SK-N-SH (cell line): ENCODE results near the gene CBX7. TPM values are rescaled to one million over a fixed set of nuclear protein-coding genes. Genes with fewer than 3 reads are reported as not detected.
"Not testable (repeated sequence)": the region's sequence is repeated elsewhere in the genome, so short reads cannot be mapped to it uniquely, and the experiment has no call there.

ENCODE experiments used
- CTCF ChIA-PET: fragments of 300-600, 350-600 bp; formaldehyde crosslinking; extraction: SDS; loops from one replicate; lab custom pipeline; 2021; lab: Yijun Ruan, JAX
- POLR2A ChIA-PET: fragments of 350-600 bp; sonication (Branson Sonifier 250); formaldehyde crosslinking; extraction: SDS; loops from one replicate; lab custom pipeline; 2020; ENCODE audit warnings: antibody characterized with exemption, inconsistent platforms; lab: Yijun Ruan, JAX
- DNase-seq: peaks from one replicate; pipeline ENCODE4 v3.0.0; 2012
- H2AFZ ChIP-seq: fragments of 200-600 bp; sonication (generic); 2 replicates; pipeline ENCODE4 v1.8.1; 2016; ENCODE audit warnings: antibody characterized with exemption, mild to moderate bottlenecking, low read depth
- H3F3A ChIP-seq: fragments of 200-600 bp; sonication (generic); replicated peaks from 2 replicates; pipeline ENCODE3; 2016; ENCODE audit warnings: antibody characterized with exemption, mild to moderate bottlenecking; ENCODE audit not compliant: insufficient read depth
- H3K27ac ChIP-seq, 2 experiments: fragments of 200-500 bp in 1 of 2; fragments of 200-600 bp in 1 of 2; sonication (Bioruptor generic) in 1 of 2; sonication (generic), shearing (Covaris generic) in 1 of 2; 2 replicates each; pipeline versions ENCODE4 v1.5.1 to v1.6.1; 2014 to 2016; ENCODE audit warnings: low read depth in 2 of 2, inconsistent platforms in 1 of 2, low read length in 1 of 2, mild to moderate bottlenecking in 1 of 2, mixed read lengths in 1 of 2
- H3K27me3 ChIP-seq: fragments of 200-600 bp; sonication (generic), shearing (Covaris generic); 2 replicates; pipeline ENCODE4 v1.6.1; 2016; ENCODE audit warnings: mixed run types; ENCODE audit not compliant: insufficient read depth
- H3K36me3 ChIP-seq, 2 experiments: fragments of 200-500 bp in 1 of 2; fragments of 200-600 bp in 1 of 2; sonication (Bioruptor generic) in 1 of 2; sonication (generic) in 1 of 2; replicated peaks in 1 of 2; 2 replicates each; pipeline versions ENCODE3 to v1.5.1; 2014 to 2016; ENCODE audit warnings: low read length in 1 of 2, mild to moderate bottlenecking in 1 of 2; ENCODE audit not compliant: insufficient read depth in 2 of 2, control insufficient read depth in 1 of 2
- H3K4me1 ChIP-seq, 2 experiments: fragments of 200-500 bp in 1 of 2; fragments of 200-600 bp in 1 of 2; sonication (Bioruptor generic) in 1 of 2; sonication (generic), shearing (Covaris generic) in 1 of 2; 2 replicates each; pipeline versions ENCODE4 v1.5.1 to v1.6.1; 2014 to 2016; ENCODE audit warnings: low read depth in 1 of 2, low read length in 1 of 2, mixed run types in 1 of 2; ENCODE audit not compliant: insufficient read depth in 2 of 2, control insufficient read depth in 1 of 2
- H3K4me2 ChIP-seq: fragments of 200-600 bp; sonication (generic), shearing (Covaris generic); 2 replicates; pipeline ENCODE4 v1.6.1; 2017; ENCODE audit warnings: mixed run types
- H3K4me3 ChIP-seq, 2 experiments: fragments of 200-500 bp in 1 of 2; fragments of 200-600 bp in 1 of 2; sonication (Bioruptor generic) in 1 of 2; sonication (generic), shearing (Covaris generic) in 1 of 2; 2 replicates each; pipeline versions ENCODE4 v1.5.1 to v1.8.1; 2014 to 2016; ENCODE audit warnings: low read depth in 2 of 2, inconsistent platforms in 1 of 2, low read length in 1 of 2, mild to moderate bottlenecking in 1 of 2, mixed read lengths in 1 of 2, moderate library complexity in 1 of 2
- H3K79me2 ChIP-seq: fragments of 200-600 bp; sonication (generic); 2 replicates; pipeline ENCODE4 v1.8.1; 2017; ENCODE audit warnings: mild to moderate bottlenecking; ENCODE audit not compliant: insufficient read depth
- H3K9ac ChIP-seq: fragments of 200-600 bp; sonication (generic); 2 replicates; pipeline ENCODE4 v1.6.1; 2017; ENCODE audit warnings: mixed run types
- H3K9me2 ChIP-seq: fragments of 200-600 bp; sonication (generic); 2 replicates; pipeline ENCODE4 v1.6.1; 2017; ENCODE audit warnings: mixed run types
- H3K9me3 ChIP-seq: fragments of 200-600 bp; sonication (generic); 2 replicates; pipeline ENCODE4 v1.6.1; 2017; ENCODE audit warnings: mixed run types, mild to moderate bottlenecking, moderate library complexity
- H4K20me1 ChIP-seq: fragments of 200-600 bp; sonication (generic); 2 replicates; pipeline ENCODE4 v1.6.1; 2017; ENCODE audit warnings: mild to moderate bottlenecking, mixed run types; ENCODE audit not compliant: insufficient read depth
- ELF1 ChIP-seq: IDR thresholded peaks from 2 replicates; pipeline ENCODE4 v1.4.0; 2012
- FOSL2 ChIP-seq: IDR thresholded peaks from 2 replicates; pipeline ENCODE4 v1.4.0; 2012; ENCODE audit warnings: low read depth, mild to moderate bottlenecking, moderate library complexity, borderline replicate concordance
- FOXJ3 ChIP-seq: sonication (generic); formaldehyde crosslinking; IDR thresholded peaks from 2 replicates; pipeline ENCODE4 v1.5.1; 2020; ENCODE audit warnings: mild to moderate bottlenecking, missing genetic modification reagents
- FOXM1 ChIP-seq: IDR thresholded peaks from 2 replicates; pipeline ENCODE4 v1.4.0; 2012; ENCODE audit warnings: low read depth, mild to moderate bottlenecking
- JUND ChIP-seq: IDR thresholded peaks from 2 replicates; pipeline ENCODE4 v1.4.0; 2012
- NRF1 ChIP-seq: IDR thresholded peaks from 2 replicates; pipeline ENCODE4 v1.6.1; 2012; ENCODE audit warnings: low read depth, mild to moderate bottlenecking, low read length
- RAD21 ChIP-seq: IDR thresholded peaks from 2 replicates; pipeline ENCODE4 v1.6.1; 2012; ENCODE audit warnings: mild to moderate bottlenecking, low read length
- TCF12 ChIP-seq: IDR thresholded peaks from 2 replicates; pipeline ENCODE4 v1.4.0; 2012
- TEAD4 ChIP-seq: IDR thresholded peaks from 2 replicates; pipeline ENCODE4 v1.4.0; 2012; ENCODE audit warnings: mild to moderate bottlenecking, borderline replicate concordance; ENCODE audit not compliant: insufficient read depth
- WGBS: methylation state at CpG from one replicate; pipeline ENCODE4 v1.1.6; 2017; ENCODE audit warnings: low lambda C conversion rate; 5-methylcytosine and 5-hydroxymethylcytosine counted together
- polyA plus RNA-seq, 3 experiments: library from polyadenylated mRNA; depleted of rRNA; stranded (reverse); fragments of >200 nt; gene quantifications; 2 replicates each; pipeline ENCODE4 v1.2.3, GENCODE V29; 2012
- TF ChIP-seq, protein P1 (sequence below): IDR thresholded peaks from 2 replicates; pipeline ENCODE4 v1.4.0; 2012; ENCODE audit warnings: low read depth
- TF ChIP-seq, protein P2 (sequence below): fragments of 150-350 bp; IDR thresholded peaks from 2 replicates; pipeline ENCODE4 v1.6.1; 2016; ENCODE audit warnings: mild to moderate bottlenecking, low read depth, low read length
- TF ChIP-seq, protein P3 (sequence below): fragments of 150-350 bp; IDR thresholded peaks from 2 replicates; pipeline ENCODE4 v1.6.1; 2017; ENCODE audit warnings: antibody characterized with exemption, low read length, low read depth, borderline replicate concordance
- TF ChIP-seq, protein P4 (sequence below): IDR thresholded peaks from 2 replicates; pipeline ENCODE4 v1.6.1; 2012; ENCODE audit warnings: mild to moderate bottlenecking, low read depth, low read length, moderate library complexity

The CBX7 gene
- polyA plus RNA-seq, 1 of the 3 experiments (the other 2 are of a cell fraction): 2.3 TPM

DNA sequence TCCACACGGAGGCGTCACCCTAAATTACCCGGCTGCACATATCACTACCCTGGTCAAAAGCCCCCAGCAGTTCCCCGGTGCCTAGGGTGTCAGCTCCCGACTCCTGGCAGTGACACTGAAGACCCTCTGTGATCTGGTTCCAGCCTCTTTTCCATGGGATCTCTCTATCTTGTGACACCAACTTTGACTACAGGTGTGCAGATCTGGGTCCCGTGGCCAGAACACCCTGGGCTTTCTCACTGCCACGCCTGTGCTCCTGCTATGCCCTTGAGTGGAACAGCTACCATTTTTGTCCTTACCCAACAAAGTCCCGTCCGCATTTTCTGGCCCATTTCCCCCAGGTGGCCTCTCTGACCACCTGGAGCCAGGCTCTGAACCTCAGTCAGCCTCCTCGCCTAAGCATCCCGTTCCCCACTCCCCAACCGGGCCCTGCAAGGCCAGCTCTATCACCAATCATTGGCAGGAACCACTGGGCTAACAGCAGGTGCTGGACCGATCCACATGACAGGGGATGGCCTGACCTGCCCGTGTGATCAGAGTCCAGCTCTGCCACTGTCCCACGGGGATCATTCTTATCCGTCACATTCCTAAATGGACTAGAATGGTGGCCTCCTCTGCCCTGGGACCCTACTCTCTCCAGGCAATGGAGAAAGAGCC is 20.7 kb upstream of the CBX7 start:
- ChIA-PET POLR2A (no interaction called here), CTCF (interaction anchor here (0.8 to 1.5 kb wide), 3 partner anchors 127 to 1047 kb away, joined by 3 to 8 read pairs (median 4); no protein-coding TSS in a partner anchor)
- Histone ChIP-seq H3F3A (peaks cover 4% of the 10 kb centered on the region), H3K4me1 (peaks cover 4 to 9% of the 10 kb centered on the region in 2 experiments; a peak in 2 of 4 replicates), H3K27ac (no peak overlapping the region), H2AFZ (no peak overlapping the region), H3K79me2 (no peaks in the 10 kb centered on the region), H3K4me3 (no peak overlapping the region), H3K36me3 (no peaks in the 10 kb centered on the region), H3K4me2 (no peak overlapping the region), H3K9me3 (no peaks in the 10 kb centered on the region), H3K27me3 (no peaks in the 10 kb centered on the region), H3K9me2 (no peaks in the 10 kb centered on the region), H4K20me1 (no peaks in the 10 kb centered on the region), H3K9ac (no peak overlapping the region)
- WGBS: 77% methylated on average over 5 of the region's 16 CpGs
- TF ChIP-seq ELF1 (no peak), FOXJ3 (CRISPR knock-in tag) (no peak), TCF12 (no peak), JUND (no peak)
- TF ChIP-seq, protein P1, sequence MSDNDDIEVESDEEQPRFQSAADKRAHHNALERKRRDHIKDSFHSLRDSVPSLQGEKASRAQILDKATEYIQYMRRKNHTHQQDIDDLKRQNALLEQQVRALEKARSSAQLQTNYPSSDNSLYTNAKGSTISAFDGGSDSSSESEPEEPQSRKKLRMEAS: no peak
- no peak for DNase-seq

DNA sequence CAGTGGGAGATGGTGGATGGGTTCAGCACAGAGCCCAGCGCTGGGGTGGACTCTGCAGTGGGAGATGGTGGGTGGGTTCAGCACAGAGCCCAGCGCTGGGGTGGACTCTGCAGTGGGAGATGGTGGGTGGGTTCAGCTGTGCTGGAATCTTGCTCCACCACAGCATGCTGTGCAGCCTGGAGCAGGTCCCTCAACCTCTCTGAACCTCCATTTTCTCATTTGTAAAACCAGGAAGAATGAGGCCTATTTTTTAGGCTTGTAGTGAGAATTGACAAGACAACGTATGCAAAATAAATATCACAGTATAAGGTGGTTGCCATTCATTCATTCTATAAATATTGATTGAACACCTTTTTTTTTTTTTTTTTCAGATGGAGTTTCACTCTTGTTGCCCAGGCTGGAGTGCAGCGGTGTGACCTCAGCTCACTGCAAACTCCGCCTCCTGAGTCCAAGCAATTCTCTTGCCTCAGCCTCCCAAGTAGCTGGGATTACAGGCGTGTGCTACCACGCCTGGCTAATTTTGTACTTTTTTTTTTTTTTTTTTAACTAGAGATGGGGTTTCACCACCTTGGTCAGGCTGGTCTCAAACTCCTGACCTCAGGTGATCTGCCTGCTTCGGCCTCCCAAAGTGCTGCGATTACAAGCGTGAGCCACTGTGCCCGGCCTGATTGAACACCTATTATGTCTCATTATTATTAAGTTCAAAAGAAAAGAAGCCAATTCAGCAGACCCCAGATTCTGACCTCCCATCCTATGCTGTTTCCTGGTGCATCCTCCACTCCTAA is 20.0 kb upstream of the CBX7 start:
- H3K9me2 ChIP-seq, H3K79me2 ChIP-seq, H3K4me3 ChIP-seq, POLR2A ChIA-PET, DNase-seq, H2AFZ ChIP-seq, H4K20me1 ChIP-seq, H3K27ac ChIP-seq, H3K4me2 ChIP-seq, H3K27me3 ChIP-seq, H3K9ac ChIP-seq, H3K9me3 ChIP-seq, H3F3A ChIP-seq, H3K36me3 ChIP-seq, H3K4me1 ChIP-seq: not testable (repeated sequence)
- CTCF ChIA-PET: interaction anchor here (0.8 to 1.5 kb wide), 4 partner anchors 128 to 1048 kb away, joined by 3 to 8 read pairs (median 4); no protein-coding TSS in a partner anchor
- WGBS: 93% methylated on average over 9 of the region's 11 CpGs

DNA sequence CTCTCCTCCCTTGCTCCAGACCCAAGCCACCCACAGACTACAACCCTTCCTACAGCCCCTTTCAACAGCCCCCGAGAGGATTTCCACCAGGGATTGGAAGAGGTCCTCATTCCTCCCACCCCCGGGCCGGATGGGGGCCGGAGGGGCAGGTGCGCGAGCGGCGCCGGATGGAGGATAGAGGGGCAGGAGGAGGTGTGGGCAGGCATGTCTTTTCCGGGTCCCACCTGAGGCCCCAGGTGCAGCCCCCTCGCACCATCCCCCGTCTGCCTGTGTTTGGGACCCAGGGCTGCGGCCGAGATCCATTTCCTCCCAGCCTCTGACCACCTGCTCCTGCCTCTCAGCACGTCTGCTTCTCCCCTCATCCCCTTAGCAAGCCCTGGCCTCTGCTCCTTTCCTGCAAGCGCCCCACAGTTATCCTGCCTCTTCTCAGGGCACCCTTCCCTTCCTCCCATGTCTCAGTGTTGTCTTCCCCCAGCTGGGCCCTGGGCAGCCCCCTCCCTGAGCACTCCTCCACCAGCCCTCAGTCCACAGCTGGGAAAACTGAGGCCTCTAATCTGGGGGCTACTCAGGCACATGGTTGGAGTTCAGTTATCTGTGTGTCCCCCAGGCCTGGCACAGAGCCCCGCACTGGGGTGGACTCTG is 19.3 kb upstream of the CBX7 start:
- no peak overlapping the region for H3K4me2 ChIP-seq
- peaks cover 4 to 9% of the 10 kb centered on the region in 2 experiments; a peak in 2 of 4 replicates for H3K4me1 ChIP-seq
- no peaks in the 10 kb centered on the region for H3K9me3 ChIP-seq
- no peaks in the 10 kb centered on the region for H4K20me1 ChIP-seq
- no peak overlapping the region for H3K27ac ChIP-seq
- no peak for DNase-seq
- CTCF ChIA-PET: interaction anchor here (0.6 to 3.8 kb wide), 11 partner anchors 8 to 357 kb away, joined by 3 to 35 read pairs (median 5); no protein-coding TSS in a partner anchor
- H2AFZ ChIP-seq: no peak overlapping the region
- H3K4me3 ChIP-seq: no peak overlapping the region
- POLR2A ChIA-PET: no interaction called here
- no peaks in the 10 kb centered on the region for H3K9me2 ChIP-seq
- H3K9ac ChIP-seq: no peak overlapping the region
- H3K27me3 ChIP-seq: no peaks in the 10 kb centered on the region
- H3K36me3 ChIP-seq: no peaks in the 10 kb centered on the region
- H3F3A ChIP-seq: peaks cover 4% of the 10 kb centered on the region
- WGBS: 89% methylated on average over 3 of the region's 17 CpGs
- no peaks in the 10 kb centered on the region for H3K79me2 ChIP-seq
- TF ChIP-seq FOXM1 (no peak), RAD21 (no peak), TEAD4 (no peak), FOSL2 (no peak), NRF1 (no peak)
- TF ChIP-seq, protein P2, sequence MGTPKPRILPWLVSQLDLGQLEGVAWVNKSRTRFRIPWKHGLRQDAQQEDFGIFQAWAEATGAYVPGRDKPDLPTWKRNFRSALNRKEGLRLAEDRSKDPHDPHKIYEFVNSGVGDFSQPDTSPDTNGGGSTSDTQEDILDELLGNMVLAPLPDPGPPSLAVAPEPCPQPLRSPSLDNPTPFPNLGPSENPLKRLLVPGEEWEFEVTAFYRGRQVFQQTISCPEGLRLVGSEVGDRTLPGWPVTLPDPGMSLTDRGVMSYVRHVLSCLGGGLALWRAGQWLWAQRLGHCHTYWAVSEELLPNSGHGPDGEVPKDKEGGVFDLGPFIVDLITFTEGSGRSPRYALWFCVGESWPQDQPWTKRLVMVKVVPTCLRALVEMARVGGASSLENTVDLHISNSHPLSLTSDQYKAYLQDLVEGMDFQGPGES: no peak
- TF ChIP-seq, protein P3, sequence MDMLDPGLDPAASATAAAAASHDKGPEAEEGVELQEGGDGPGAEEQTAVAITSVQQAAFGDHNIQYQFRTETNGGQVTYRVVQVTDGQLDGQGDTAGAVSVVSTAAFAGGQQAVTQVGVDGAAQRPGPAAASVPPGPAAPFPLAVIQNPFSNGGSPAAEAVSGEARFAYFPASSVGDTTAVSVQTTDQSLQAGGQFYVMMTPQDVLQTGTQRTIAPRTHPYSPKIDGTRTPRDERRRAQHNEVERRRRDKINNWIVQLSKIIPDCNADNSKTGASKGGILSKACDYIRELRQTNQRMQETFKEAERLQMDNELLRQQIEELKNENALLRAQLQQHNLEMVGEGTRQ: no peak
- TF ChIP-seq, protein P4, sequence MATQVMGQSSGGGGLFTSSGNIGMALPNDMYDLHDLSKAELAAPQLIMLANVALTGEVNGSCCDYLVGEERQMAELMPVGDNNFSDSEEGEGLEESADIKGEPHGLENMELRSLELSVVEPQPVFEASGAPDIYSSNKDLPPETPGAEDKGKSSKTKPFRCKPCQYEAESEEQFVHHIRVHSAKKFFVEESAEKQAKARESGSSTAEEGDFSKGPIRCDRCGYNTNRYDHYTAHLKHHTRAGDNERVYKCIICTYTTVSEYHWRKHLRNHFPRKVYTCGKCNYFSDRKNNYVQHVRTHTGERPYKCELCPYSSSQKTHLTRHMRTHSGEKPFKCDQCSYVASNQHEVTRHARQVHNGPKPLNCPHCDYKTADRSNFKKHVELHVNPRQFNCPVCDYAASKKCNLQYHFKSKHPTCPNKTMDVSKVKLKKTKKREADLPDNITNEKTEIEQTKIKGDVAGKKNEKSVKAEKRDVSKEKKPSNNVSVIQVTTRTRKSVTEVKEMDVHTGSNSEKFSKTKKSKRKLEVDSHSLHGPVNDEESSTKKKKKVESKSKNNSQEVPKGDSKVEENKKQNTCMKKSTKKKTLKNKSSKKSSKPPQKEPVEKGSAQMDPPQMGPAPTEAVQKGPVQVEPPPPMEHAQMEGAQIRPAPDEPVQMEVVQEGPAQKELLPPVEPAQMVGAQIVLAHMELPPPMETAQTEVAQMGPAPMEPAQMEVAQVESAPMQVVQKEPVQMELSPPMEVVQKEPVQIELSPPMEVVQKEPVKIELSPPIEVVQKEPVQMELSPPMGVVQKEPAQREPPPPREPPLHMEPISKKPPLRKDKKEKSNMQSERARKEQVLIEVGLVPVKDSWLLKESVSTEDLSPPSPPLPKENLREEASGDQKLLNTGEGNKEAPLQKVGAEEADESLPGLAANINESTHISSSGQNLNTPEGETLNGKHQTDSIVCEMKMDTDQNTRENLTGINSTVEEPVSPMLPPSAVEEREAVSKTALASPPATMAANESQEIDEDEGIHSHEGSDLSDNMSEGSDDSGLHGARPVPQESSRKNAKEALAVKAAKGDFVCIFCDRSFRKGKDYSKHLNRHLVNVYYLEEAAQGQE: no peak
